Fibroblast of lung (primary cell): Measurements from ENCODE around the gene TRPV4.

ENCODE experiments used
- CTCF ChIP-seq, 2 donors: IDR thresholded peaks in 1 of 2; conservative IDR thresholded peaks in 1 of 2; 1 replicate in 1 of 2; 2 replicates in 1 of 2; pipeline ENCODE4 v1.5.1; 2011 to 2012; ENCODE audit warnings: low read length in 2 of 2, control low read depth in 1 of 2, inconsistent platforms in 1 of 2, low read depth in 1 of 2, mild to moderate bottlenecking in 1 of 2
- EZH2 ChIP-seq: IDR thresholded peaks from 2 replicates; pipeline ENCODE4 v1.5.1; 2012; ENCODE audit warnings: low read length, control low read depth, mild to moderate bottlenecking; ENCODE audit errors: missing control alignments

GRCh38 chr12:109795023-109795422 is 38.2 kb downstream of the TRPV4 start:
- no peak for TF ChIP-seq CTCF (conservative IDR thresholded peaks at IDR 0.05 in 1 of 2, IDR thresholded peaks at IDR 0.05 in 1 of 2; ENCODE audit: low read depth in 1 of 2, low read length in 2 of 2)
- no peak for TF ChIP-seq EZH2
